Heart left ventricle (tissue), 13 donors: ENCODE measurements around the gene OGFR.

Experiments used
- POLR2A ChIP-seq, 2 donors: fragments of 450-650 bp; IDR thresholded peaks; one replicate each; pipeline ENCODE4 v1.6.1; 2017; ENCODE audit warnings: antibody characterized with exemption in 2 of 2, mild to moderate bottlenecking in 2 of 2, moderate library complexity in 2 of 2
- TF ChIP-seq, protein P1 (sequence below), 12 donors: fragments of 200-600 bp; sonication (generic) in 4 of 12; IDR thresholded peaks; one replicate each; pipeline versions ENCODE4 v1.5.0 to v1.8.0; 2018 to 2022; ENCODE audit warnings: antibody characterized with exemption in 12 of 12, mild to moderate bottlenecking in 5 of 12
- donor health status: ischemic (EF 13 %, LVEDD 7.1; RV severe dilation, severe dysfunction).
- donor health status: DM: no; HTN: yes; CAD: no.
- donor health status: DM: no; HTN: no; CAD: no.
- donor health status: ischemic (EF 25% LVEDD 6.9; RV normal size, moderate dysfunction).
- donor health status: ischemic (EF 25% LVEDD 5.7; RV mildly dilated, moderate dysfunction).
- donor health status: ischemic (EF 35%, LVEDD 5.7; RV mildly dilated, moderate dysfunction).
- donor health status: nonischemic (EF 11% LVEDD 7.7; RV severe dilation, severe dysfunction).
- donor health status: DM: yes; HTN: yes; CAD: no.
- donor health status: PGD.
- donor health status: ischemic (EF 29% LVEDD 5.4; RV normal size, mild dysfunction).
- donor health status: nonischemic (EF 23%, LVEDD 6.1; RV moderate dilation, normal function).

DNA sequence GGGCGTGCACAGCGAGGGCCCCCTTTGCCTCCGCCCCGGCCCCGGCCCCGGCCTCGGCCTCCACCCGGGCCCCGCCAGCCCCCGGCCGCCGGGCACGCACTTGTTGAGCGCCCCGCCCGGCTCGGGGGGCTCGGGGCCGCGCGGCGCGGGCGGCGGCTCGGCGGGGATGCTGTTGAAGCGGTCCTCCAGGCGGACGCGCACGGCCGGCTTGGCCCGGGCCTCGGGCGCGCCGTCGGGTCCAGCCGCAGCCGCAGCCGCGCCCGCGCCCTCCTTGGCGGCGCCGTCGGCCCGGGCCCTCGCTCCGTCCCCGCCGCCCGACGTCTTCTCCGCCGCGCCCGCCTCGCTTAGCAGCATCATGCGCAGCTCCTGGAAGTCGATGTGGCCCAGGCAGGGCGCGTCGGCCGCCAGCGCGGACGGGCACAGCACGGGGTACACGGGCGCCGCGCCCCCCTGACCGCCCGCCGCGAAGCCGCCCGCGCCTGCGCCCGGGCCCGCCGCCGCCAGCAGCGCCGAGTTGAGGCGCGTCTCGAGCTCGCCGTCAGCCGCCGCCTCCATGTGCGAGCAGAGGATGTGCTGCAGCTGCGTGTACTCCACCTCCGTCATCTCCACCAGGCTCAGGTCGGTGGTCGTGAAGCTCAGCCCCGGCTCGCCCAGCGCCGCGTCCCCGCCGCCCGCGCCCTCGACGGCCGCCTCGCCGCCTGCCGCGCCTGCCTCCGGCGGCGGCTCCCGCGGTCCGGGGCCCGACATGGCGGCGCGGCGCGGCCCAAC is 56.5 kb downstream of the OGFR start:
- TF ChIP-seq, protein P1, sequence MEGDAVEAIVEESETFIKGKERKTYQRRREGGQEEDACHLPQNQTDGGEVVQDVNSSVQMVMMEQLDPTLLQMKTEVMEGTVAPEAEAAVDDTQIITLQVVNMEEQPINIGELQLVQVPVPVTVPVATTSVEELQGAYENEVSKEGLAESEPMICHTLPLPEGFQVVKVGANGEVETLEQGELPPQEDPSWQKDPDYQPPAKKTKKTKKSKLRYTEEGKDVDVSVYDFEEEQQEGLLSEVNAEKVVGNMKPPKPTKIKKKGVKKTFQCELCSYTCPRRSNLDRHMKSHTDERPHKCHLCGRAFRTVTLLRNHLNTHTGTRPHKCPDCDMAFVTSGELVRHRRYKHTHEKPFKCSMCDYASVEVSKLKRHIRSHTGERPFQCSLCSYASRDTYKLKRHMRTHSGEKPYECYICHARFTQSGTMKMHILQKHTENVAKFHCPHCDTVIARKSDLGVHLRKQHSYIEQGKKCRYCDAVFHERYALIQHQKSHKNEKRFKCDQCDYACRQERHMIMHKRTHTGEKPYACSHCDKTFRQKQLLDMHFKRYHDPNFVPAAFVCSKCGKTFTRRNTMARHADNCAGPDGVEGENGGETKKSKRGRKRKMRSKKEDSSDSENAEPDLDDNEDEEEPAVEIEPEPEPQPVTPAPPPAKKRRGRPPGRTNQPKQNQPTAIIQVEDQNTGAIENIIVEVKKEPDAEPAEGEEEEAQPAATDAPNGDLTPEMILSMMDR (IDR thresholded peaks at IDR 0.05) = no peak
- TF ChIP-seq POLR2A (IDR thresholded peaks at IDR 0.05) = no peak
